HCT116 (cell line): Measurements from ENCODE around the gene SCN3B. TPM values are rescaled to one million over a fixed set of nuclear protein-coding genes. Genes with fewer than 3 reads are reported as not detected.

Experiments
- ATAC-seq: fragments of 200-7000 bp; cut with Tn5 transposase; 2 replicates; pipeline ENCODE4 v1.9.1; 2020; ENCODE audit warnings: mild to moderate bottlenecking, moderate library complexity
- BruUV-seq: library from RNA; stranded (reverse); fragments of 400-500 nt; replicated peaks from 2 replicates; lab custom pipeline; 2021; lab: Mats Ljungman, UMichigan
- CTCF ChIA-PET: fragments of 300-600 bp; sonication (Branson Sonifier 250); formaldehyde crosslinking; loops from one replicate; lab custom pipeline; 2021; ENCODE audit warnings: antibody characterized with exemption; lab: Charles Lee
- POLR2A ChIA-PET: fragments of 300-600, 350-600 bp; sonication (Branson Sonifier 250); formaldehyde crosslinking; loops from one replicate; lab custom pipeline; 2021; ENCODE audit warnings: antibody characterized with exemption; lab: Charles Lee
- RAD21 ChIA-PET, 2 experiments: fragments of 300-600 bp; sonication (Branson Sonifier 250); formaldehyde crosslinking; loops; one replicate each; lab custom pipeline; 2023; ENCODE audit warnings: low total read pairs in 2 of 2; ENCODE audit not compliant: uncharacterized antibody in 2 of 2, unreplicated experiment in 2 of 2, low non-redundant PET in 1 of 2; lab: Charles Lee
- DNase-seq: peaks from one replicate; pipeline ENCODE4 v3.0.0-alpha.2; 2010; ENCODE audit warnings: low read depth, low spot score
- H2AFZ ChIP-seq: fragments of 200-600 bp; shearing (Covaris generic), sonication (generic); 2 replicates; pipeline ENCODE4 v1.6.1; 2017; ENCODE audit warnings: low read depth, mixed run types, mixed read lengths, antibody characterized with exemption, low read length; ENCODE audit not compliant: poor library complexity, severe bottlenecking
- H3K27ac ChIP-seq: 2 replicates; pipeline ENCODE4 v1.5.1; 2012; ENCODE audit warnings: low read depth, low read length
- H3K27me3 ChIP-seq: fragments of 200-600 bp; sonication (generic); 2 replicates; pipeline ENCODE4 v1.6.1; 2016; ENCODE audit warnings: mixed run types, low read length, mixed read lengths; ENCODE audit not compliant: insufficient read depth
- H3K36me3 ChIP-seq, 2 experiments: fragments of 200-500 bp in 1 of 2; fragments of 200-600 bp in 1 of 2; sonication (Bioruptor generic) in 1 of 2; sonication (generic) in 1 of 2; 2 replicates each; pipeline versions ENCODE4 v1.5.1 to v1.6.1; 2014 to 2016; ENCODE audit warnings: low read length in 2 of 2, inconsistent platforms in 1 of 2, mixed read lengths in 1 of 2, mixed run types in 1 of 2; ENCODE audit not compliant: insufficient read depth in 2 of 2, control insufficient read depth in 1 of 2
- H3K4me1 ChIP-seq, 2 experiments: fragments of 200-600 bp in 1 of 2; sonication (generic) in 1 of 2; 2 replicates each; pipeline versions ENCODE4 v1.5.1 to v1.6.1; 2012 to 2017; ENCODE audit warnings: low read length in 2 of 2, inconsistent platforms in 1 of 2, mild to moderate bottlenecking in 1 of 2, mixed read lengths in 1 of 2, mixed run types in 1 of 2, moderate library complexity in 1 of 2; ENCODE audit not compliant: insufficient read depth in 2 of 2, control insufficient read depth in 1 of 2
- H3K4me2 ChIP-seq: fragments of 200-600 bp; sonication (generic); 2 replicates; pipeline ENCODE4 v1.6.1; 2017; ENCODE audit warnings: mixed run types, low read length, mixed read lengths
- H3K4me3 ChIP-seq, 2 experiments: fragments of 200-600 bp in 1 of 2; sonication (generic) in 1 of 2; replicated peaks in 1 of 2; 2 replicates each; pipeline ENCODE4 v1.5.1; 2011 to 2016; ENCODE audit warnings: low read length in 2 of 2, control low read depth in 1 of 2, low read depth in 1 of 2, mild to moderate bottlenecking in 1 of 2, mixed read lengths in 1 of 2, mixed run types in 1 of 2
- H3K79me2 ChIP-seq: fragments of 200-600 bp; sonication (generic); 2 replicates; pipeline ENCODE4 v1.6.1; 2017; ENCODE audit warnings: mild to moderate bottlenecking, mixed run types, low read length, moderate library complexity, mixed read lengths; ENCODE audit not compliant: insufficient read depth
- H3K9ac ChIP-seq: fragments of 200-600 bp; sonication (generic); 2 replicates; pipeline ENCODE4 v1.6.1; 2016; ENCODE audit warnings: low read length, mixed read lengths
- H3K9me2 ChIP-seq: fragments of 200-600 bp; sonication (generic), shearing (Covaris generic); 2 replicates; pipeline ENCODE4 v1.6.1; 2017; ENCODE audit warnings: mixed run types, mild to moderate bottlenecking, moderate library complexity; ENCODE audit not compliant: insufficient read depth
- H3K9me3 ChIP-seq, 2 experiments: fragments of 200-500 bp in 1 of 2; fragments of 200-600 bp in 1 of 2; sonication (Bioruptor generic) in 1 of 2; sonication (generic) in 1 of 2; 2 replicates each; pipeline ENCODE4 v1.6.1; 2014 to 2017; ENCODE audit warnings: low read length in 2 of 2, mixed read lengths in 2 of 2, inconsistent platforms in 1 of 2, low read depth in 1 of 2, mild to moderate bottlenecking in 1 of 2, mixed run types in 1 of 2, moderate library complexity in 1 of 2; ENCODE audit not compliant: control insufficient read depth in 1 of 2, insufficient read depth in 1 of 2
- H4K20me1 ChIP-seq: fragments of 200-600 bp; sonication (generic), shearing (Covaris generic); 2 replicates; pipeline ENCODE4 v1.6.1; 2017; ENCODE audit warnings: mixed run types, mild to moderate bottlenecking, moderate library complexity; ENCODE audit not compliant: insufficient read depth
- EZH2 ChIP-seq: fragments of 200-600 bp; sonication (generic); IDR thresholded peaks from 2 replicates; pipeline ENCODE4 v1.6.1; 2017; ENCODE audit warnings: antibody characterized with exemption, mixed run types
- POLR2A ChIP-seq: IDR thresholded peaks from 2 replicates; pipeline ENCODE4 v1.7.0; 2011; ENCODE audit warnings: borderline replicate concordance; ENCODE audit not compliant: insufficient read depth, insufficient read length; ENCODE audit errors: extremely low read depth
- SP1 ChIP-seq: IDR thresholded peaks from 2 replicates; pipeline ENCODE4 v1.6.1; 2012; ENCODE audit warnings: low read depth
- intact Hi-C: fragments of 100-400 bp; cut with micrococcal nuclease; formaldehyde crosslinking; loops from 2 replicates; pipeline ENCODE4 v1.10.0; 2022
- total RNA-seq: library from RNA; stranded (reverse); gene quantifications from one replicate; pipeline ENCODE4 v1.2.1, GENCODE V29; 2021; ENCODE audit not compliant: unreplicated experiment
- TF ChIP-seq, protein P1 (sequence below): IDR thresholded peaks from 2 replicates; pipeline ENCODE4 v1.6.1; 2012; ENCODE audit warnings: low read depth
- TF ChIP-seq, protein P2 (sequence below): IDR thresholded peaks from 2 replicates; pipeline ENCODE4 v1.6.1; 2012

Gene SCN3B
- total RNA-seq, 1 experiment from 2014 or later = 0.05 TPM

DNA sequence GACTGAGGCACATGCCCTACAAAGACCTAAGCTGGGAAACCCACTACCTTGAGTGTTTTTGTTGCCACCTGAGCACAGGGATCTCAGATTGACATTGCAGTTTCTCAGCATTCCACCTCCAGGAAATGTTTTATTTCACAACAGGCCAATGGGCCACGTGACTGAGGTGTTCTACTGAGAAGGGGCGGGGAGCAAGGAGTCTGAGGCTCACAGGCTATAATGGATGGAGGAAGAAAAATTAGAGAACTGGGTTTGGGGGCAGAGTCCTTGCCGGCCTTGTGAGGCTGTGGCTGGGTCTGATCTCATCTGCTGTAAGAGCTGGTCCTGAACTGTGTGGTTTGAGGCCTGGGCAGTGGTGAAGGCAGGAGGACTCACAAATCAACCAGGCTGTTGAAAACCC lies 46.3 kb upstream of the SCN3B start (continued):
- TF ChIP-seq, protein P1, sequence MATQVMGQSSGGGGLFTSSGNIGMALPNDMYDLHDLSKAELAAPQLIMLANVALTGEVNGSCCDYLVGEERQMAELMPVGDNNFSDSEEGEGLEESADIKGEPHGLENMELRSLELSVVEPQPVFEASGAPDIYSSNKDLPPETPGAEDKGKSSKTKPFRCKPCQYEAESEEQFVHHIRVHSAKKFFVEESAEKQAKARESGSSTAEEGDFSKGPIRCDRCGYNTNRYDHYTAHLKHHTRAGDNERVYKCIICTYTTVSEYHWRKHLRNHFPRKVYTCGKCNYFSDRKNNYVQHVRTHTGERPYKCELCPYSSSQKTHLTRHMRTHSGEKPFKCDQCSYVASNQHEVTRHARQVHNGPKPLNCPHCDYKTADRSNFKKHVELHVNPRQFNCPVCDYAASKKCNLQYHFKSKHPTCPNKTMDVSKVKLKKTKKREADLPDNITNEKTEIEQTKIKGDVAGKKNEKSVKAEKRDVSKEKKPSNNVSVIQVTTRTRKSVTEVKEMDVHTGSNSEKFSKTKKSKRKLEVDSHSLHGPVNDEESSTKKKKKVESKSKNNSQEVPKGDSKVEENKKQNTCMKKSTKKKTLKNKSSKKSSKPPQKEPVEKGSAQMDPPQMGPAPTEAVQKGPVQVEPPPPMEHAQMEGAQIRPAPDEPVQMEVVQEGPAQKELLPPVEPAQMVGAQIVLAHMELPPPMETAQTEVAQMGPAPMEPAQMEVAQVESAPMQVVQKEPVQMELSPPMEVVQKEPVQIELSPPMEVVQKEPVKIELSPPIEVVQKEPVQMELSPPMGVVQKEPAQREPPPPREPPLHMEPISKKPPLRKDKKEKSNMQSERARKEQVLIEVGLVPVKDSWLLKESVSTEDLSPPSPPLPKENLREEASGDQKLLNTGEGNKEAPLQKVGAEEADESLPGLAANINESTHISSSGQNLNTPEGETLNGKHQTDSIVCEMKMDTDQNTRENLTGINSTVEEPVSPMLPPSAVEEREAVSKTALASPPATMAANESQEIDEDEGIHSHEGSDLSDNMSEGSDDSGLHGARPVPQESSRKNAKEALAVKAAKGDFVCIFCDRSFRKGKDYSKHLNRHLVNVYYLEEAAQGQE = no peak

DNA sequence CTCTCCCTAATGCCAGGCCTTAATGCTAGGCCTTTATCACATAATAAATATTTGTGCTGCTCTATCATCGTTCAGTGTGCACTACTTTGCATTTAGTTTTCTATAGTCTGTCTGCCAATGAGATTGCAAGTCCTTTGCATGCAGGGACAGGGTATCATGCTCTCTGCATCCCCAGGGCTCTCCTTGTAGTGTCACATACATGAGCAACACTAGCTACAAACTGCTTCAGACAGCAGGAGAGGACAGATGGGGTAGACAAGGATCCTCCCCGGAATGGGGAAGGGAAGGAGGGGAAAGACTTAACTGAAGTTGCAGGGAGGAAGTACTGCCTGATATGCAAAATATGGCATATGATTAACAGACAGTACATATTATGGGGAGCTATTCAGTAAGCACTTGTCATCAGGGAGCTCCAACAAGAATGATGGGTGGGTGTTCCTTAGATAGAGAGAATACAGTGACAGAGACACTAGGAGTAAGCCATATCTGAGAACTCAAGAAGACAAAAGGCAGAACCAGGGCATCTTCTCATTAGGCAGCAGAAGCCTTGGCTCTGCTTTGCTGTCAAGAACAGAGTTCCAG lies 44.2 kb upstream of the SCN3B start:
- no TSS peak for BruUV-seq
- CTCF ChIA-PET = interaction anchor here (1.4 to 1.5 kb wide), 2 partner anchors 9 to 12 kb away, joined by 4 to 12 read pairs; no protein-coding TSS in a partner anchor
- Histone ChIP-seq H3K4me1 (no peaks in the 10 kb centered on the region), H3K9me3 (no peaks in the 10 kb centered on the region), H2AFZ (no peak overlapping the region), H4K20me1 (no peaks in the 10 kb centered on the region), H3K79me2 (no peaks in the 10 kb centered on the region), H3K4me3 (no peak overlapping the region), H3K27me3 (peaks cover 36% of the 10 kb centered on the region), H3K4me2 (no peak overlapping the region), H3K27ac (no peak overlapping the region), H3K9me2 (no peaks in the 10 kb centered on the region), H3K9ac (no peak overlapping the region), H3K36me3 (no peaks in the 10 kb centered on the region)
- DNase-seq = no peak
- RAD21 ChIA-PET = no interaction called here
- TF ChIP-seq, protein P1 = no peak
- TF ChIP-seq, protein P2, sequence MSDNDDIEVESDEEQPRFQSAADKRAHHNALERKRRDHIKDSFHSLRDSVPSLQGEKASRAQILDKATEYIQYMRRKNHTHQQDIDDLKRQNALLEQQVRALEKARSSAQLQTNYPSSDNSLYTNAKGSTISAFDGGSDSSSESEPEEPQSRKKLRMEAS = no peak
- no peak for TF ChIP-seq POLR2A
- no peak for TF ChIP-seq SP1
- TF ChIP-seq EZH2 = no peak
- POLR2A ChIA-PET = no interaction called here
- ATAC-seq = no peak
- intact Hi-C loops = no loop called here
